Measurements from ENCODE around the gene TENM4.

Gene TENM4

DNA sequence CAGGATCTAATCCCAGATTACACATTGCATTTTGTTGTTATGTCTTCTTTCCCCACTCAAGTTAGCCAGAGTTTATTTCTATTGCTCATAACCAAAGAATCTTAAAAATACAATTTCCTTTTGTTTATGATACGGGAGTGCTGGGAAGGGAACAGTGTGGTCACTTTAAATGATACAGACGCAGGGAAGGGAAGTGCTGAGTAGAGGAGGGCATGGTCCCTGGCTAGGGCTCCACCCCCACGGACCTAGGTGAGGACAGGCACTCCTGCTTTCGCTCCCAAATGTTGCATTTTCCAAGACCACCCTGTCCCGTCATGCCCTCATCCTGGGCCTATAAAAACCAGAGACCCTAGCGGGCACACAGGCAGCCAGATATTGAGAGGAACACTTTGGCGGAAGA lies 835.5 kb downstream of the TENM4 start:
- no peak for TF ChIP-seq ZNF274 (IDR thresholded peaks at IDR 0.05; ENCODE audit: low read depth, low read length)
- no peak overlapping the region for H3K4me3 ChIP-seq (ENCODE audit: low read length)

DNA sequence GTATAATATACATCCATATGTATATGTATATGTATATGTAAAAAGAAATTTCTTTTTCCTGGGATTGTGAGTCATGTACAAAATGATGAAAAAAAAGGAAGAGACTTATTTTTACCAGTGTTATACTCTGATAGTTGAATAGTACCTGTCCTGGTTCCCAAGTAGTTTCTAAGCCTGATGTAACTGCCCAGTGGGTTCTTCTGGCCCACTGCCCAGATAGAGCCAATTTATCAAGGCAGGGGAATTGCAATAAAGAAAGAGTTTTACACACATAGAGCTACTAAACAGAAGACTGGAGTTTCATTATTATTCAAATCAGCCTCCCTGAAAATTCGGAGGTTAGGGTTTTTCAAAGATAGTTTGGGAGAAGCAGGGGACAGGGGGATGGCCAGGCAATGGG lies 837.0 kb downstream of the TENM4 start:
- no peak for TF ChIP-seq ZNF274 (IDR thresholded peaks at IDR 0.05; ENCODE audit: low read depth, low read length)

More for the DNA sequence above, 837.0 kb downstream of the TENM4 start:
- no peak overlapping the region for H3K4me3 ChIP-seq (ENCODE audit: low read length)
